OCI-LY3 (cell line): ENCODE results near the gene STAB1.

Source experiments
- EZH2phosphoT487 ChIP-seq: fragments of 200-600 bp; shearing (Covaris generic); IDR thresholded peaks from 2 replicates; pipeline ENCODE4 v1.6.1; 2018; ENCODE audit warnings: antibody characterized with exemption, mixed run types, low read depth
- TF ChIP-seq, protein P1 (sequence below): fragments of 200-600, 300-600 bp; sonication (generic); IDR thresholded peaks from 2 replicates; pipeline ENCODE4 v1.5.1; 2014; ENCODE audit warnings: antibody characterized with exemption, low read length, low read depth

DNA sequence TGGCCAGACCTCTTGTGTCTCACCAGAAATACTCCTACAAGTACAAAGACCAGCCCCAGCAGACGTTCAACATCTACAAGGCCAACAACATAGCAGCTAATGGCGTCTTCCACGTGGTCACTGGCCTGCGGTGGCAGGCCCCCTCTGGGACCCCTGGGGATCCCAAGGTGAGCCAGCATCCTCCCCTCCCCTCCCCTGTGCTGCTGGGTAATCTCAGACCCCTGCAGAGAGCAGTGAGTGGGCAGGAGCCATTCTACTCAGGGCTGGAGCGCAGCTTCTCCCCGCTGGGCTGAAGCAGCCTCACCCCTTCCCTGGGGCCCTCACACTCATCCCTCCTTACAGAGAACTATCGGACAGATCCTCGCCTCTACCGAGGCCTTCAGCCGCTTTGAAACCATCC lies 9.8 kb downstream of the STAB1 start:
- TF ChIP-seq, protein P1, sequence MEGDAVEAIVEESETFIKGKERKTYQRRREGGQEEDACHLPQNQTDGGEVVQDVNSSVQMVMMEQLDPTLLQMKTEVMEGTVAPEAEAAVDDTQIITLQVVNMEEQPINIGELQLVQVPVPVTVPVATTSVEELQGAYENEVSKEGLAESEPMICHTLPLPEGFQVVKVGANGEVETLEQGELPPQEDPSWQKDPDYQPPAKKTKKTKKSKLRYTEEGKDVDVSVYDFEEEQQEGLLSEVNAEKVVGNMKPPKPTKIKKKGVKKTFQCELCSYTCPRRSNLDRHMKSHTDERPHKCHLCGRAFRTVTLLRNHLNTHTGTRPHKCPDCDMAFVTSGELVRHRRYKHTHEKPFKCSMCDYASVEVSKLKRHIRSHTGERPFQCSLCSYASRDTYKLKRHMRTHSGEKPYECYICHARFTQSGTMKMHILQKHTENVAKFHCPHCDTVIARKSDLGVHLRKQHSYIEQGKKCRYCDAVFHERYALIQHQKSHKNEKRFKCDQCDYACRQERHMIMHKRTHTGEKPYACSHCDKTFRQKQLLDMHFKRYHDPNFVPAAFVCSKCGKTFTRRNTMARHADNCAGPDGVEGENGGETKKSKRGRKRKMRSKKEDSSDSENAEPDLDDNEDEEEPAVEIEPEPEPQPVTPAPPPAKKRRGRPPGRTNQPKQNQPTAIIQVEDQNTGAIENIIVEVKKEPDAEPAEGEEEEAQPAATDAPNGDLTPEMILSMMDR = no peak
- TF ChIP-seq EZH2phosphoT487 = no peak
